T-helper 1 cell treated with Interleukin-12 subunit alpha and Interleukin-12 subunit beta and Interleukin-4 antibody, amounts not matched to agents 30 ng/mL and 1 ng/mL, for 36 hours (primary cell): ENCODE data around the gene ZNF821. TPM values are rescaled to one million over a fixed set of nuclear protein-coding genes. Genes with fewer than 3 reads are reported as not detected.
"Not testable (repeated sequence)": the region's sequence is repeated elsewhere in the genome, so short reads cannot be mapped to it uniquely, and the experiment has no call there.

ENCODE experiments used
- intact Hi-C: fragments of 100-400 bp; cut with micrococcal nuclease; formaldehyde crosslinking; loops from one replicate; pipeline ENCODE4 v1.15.1; 2024
- total RNA-seq: library from RNA; stranded (reverse); gene quantifications from 2 replicates; pipeline ENCODE4 v1.2.3, GENCODE V29; 2022

The ZNF821 gene
- 4.5 and 5.4 TPM in 2 replicates for total RNA-seq

- intact Hi-C loops = loop anchor here (1.0 to 10.0 kb wide), 6 partner anchors 77 to 1599 kb away; partner anchors contain the start of genes AARS1 and CMTR2
Measured at GRCh38 chr16:71883849-71884638, at the start of gene ZNF821. TSS of gene ZNF821 (minus strand) at chr16:71884182. CDS start at chr16:71879946, 4,236 bp downstream.

GRCh38 chr16:71933017-71933416, 49.0 kb upstream of the ZNF821 start:
- intact Hi-C loops = no loop called here

- intact Hi-C loops = no loop called here
Measured at GRCh38 chr16:71931599-71931998, 47.6 kb upstream of the ZNF821 start.

- intact Hi-C loops = no loop called here
Measured at GRCh38 chr16:71931001-71931400, 47.0 kb upstream of the ZNF821 start.

- intact Hi-C loops = no loop called here
Measured at GRCh38 chr16:71930013-71930563, 46.1 kb upstream of the ZNF821 start.

GRCh38 chr16:71929048-71929447, 45.1 kb upstream of the ZNF821 start:
- intact Hi-C loops = no loop called here

GRCh38 chr16:71927787-71928186, 43.8 kb upstream of the ZNF821 start:
- intact Hi-C loops = loop anchor here (1.0 kb wide), 1 partner anchor 34 kb away; no protein-coding TSS in a partner anchor

GRCh38 chr16:71927383-71927782, 43.4 kb upstream of the ZNF821 start:
- intact Hi-C loops = no loop called here

- intact Hi-C loops = no loop called here
Measured at GRCh38 chr16:71924710-71925109, 40.7 kb upstream of the ZNF821 start.

GRCh38 chr16:71923941-71924690, 40.1 kb upstream of the ZNF821 start:
- intact Hi-C loops = no loop called here

- intact Hi-C loops = no loop called here
Measured at GRCh38 chr16:71920658-71921057, 36.7 kb upstream of the ZNF821 start.

GRCh38 chr16:71919035-71919434, 35.1 kb upstream of the ZNF821 start:
- intact Hi-C loops = no loop called here

GRCh38 chr16:71917900-71918299, 33.9 kb upstream of the ZNF821 start:
- intact Hi-C loops = no loop called here

GRCh38 chr16:71916397-71916920, 32.5 kb upstream of the ZNF821 start:
- intact Hi-C loops = no loop called here

GRCh38 chr16:71915350-71915749, 31.4 kb upstream of the ZNF821 start:
- intact Hi-C loops = no loop called here

- intact Hi-C loops = no loop called here
Measured at GRCh38 chr16:71914802-71915201, 30.8 kb upstream of the ZNF821 start.

- intact Hi-C loops = no loop called here
Measured at GRCh38 chr16:71912534-71913275, 28.7 kb upstream of the ZNF821 start.

GRCh38 chr16:71911121-71911520, 27.1 kb upstream of the ZNF821 start:
- intact Hi-C loops = no loop called here

- intact Hi-C loops = not testable (repeated sequence)
Measured at GRCh38 chr16:71905765-71906164, 21.8 kb upstream of the ZNF821 start.

GRCh38 chr16:71904239-71904638, 20.3 kb upstream of the ZNF821 start:
- intact Hi-C loops = no loop called here

- intact Hi-C loops = no loop called here
Measured at GRCh38 chr16:71903608-71904007, 19.6 kb upstream of the ZNF821 start.
